HCT116 (cell line): Measurements from ENCODE around the gene TOP3B. TPM values are rescaled to one million over a fixed set of nuclear protein-coding genes. Genes with fewer than 3 reads are reported as not detected.

Source experiments
- ATAC-seq: fragments of 200-7000 bp; cut with Tn5 transposase; 2 replicates; pipeline ENCODE4 v1.9.1; 2020; ENCODE audit warnings: mild to moderate bottlenecking, moderate library complexity
- BruUV-seq: library from RNA; stranded (reverse); fragments of 400-500 nt; replicated peaks from 2 replicates; lab custom pipeline; 2021; lab: Mats Ljungman, UMichigan
- CTCF ChIA-PET: fragments of 300-600 bp; sonication (Branson Sonifier 250); formaldehyde crosslinking; loops from one replicate; lab custom pipeline; 2021; ENCODE audit warnings: antibody characterized with exemption; lab: Charles Lee
- POLR2A ChIA-PET: fragments of 300-600, 350-600 bp; sonication (Branson Sonifier 250); formaldehyde crosslinking; loops from one replicate; lab custom pipeline; 2021; ENCODE audit warnings: antibody characterized with exemption; lab: Charles Lee
- RAD21 ChIA-PET, 2 experiments: fragments of 300-600 bp; sonication (Branson Sonifier 250); formaldehyde crosslinking; loops; one replicate each; lab custom pipeline; 2023; ENCODE audit warnings: low total read pairs in 2 of 2; ENCODE audit not compliant: uncharacterized antibody in 2 of 2, unreplicated experiment in 2 of 2, low non-redundant PET in 1 of 2; lab: Charles Lee
- DNase-seq: peaks from one replicate; pipeline ENCODE4 v3.0.0-alpha.2; 2010; ENCODE audit warnings: low read depth, low spot score
- H2AFZ ChIP-seq: fragments of 200-600 bp; shearing (Covaris generic), sonication (generic); 2 replicates; pipeline ENCODE4 v1.6.1; 2017; ENCODE audit warnings: low read depth, mixed run types, mixed read lengths, antibody characterized with exemption, low read length; ENCODE audit not compliant: poor library complexity, severe bottlenecking
- H3K27ac ChIP-seq: 2 replicates; pipeline ENCODE4 v1.5.1; 2012; ENCODE audit warnings: low read depth, low read length
- H3K27me3 ChIP-seq: fragments of 200-600 bp; sonication (generic); 2 replicates; pipeline ENCODE4 v1.6.1; 2016; ENCODE audit warnings: mixed run types, low read length, mixed read lengths; ENCODE audit not compliant: insufficient read depth
- H3K36me3 ChIP-seq, 2 experiments: fragments of 200-500 bp in 1 of 2; fragments of 200-600 bp in 1 of 2; sonication (Bioruptor generic) in 1 of 2; sonication (generic) in 1 of 2; 2 replicates each; pipeline versions ENCODE4 v1.5.1 to v1.6.1; 2014 to 2016; ENCODE audit warnings: low read length in 2 of 2, inconsistent platforms in 1 of 2, mixed read lengths in 1 of 2, mixed run types in 1 of 2; ENCODE audit not compliant: insufficient read depth in 2 of 2, control insufficient read depth in 1 of 2
- H3K4me1 ChIP-seq, 2 experiments: fragments of 200-600 bp in 1 of 2; sonication (generic) in 1 of 2; 2 replicates each; pipeline versions ENCODE4 v1.5.1 to v1.6.1; 2012 to 2017; ENCODE audit warnings: low read length in 2 of 2, inconsistent platforms in 1 of 2, mild to moderate bottlenecking in 1 of 2, mixed read lengths in 1 of 2, mixed run types in 1 of 2, moderate library complexity in 1 of 2; ENCODE audit not compliant: insufficient read depth in 2 of 2, control insufficient read depth in 1 of 2
- H3K4me2 ChIP-seq: fragments of 200-600 bp; sonication (generic); 2 replicates; pipeline ENCODE4 v1.6.1; 2017; ENCODE audit warnings: mixed run types, low read length, mixed read lengths
- H3K4me3 ChIP-seq, 2 experiments: fragments of 200-600 bp in 1 of 2; sonication (generic) in 1 of 2; replicated peaks in 1 of 2; 2 replicates each; pipeline ENCODE4 v1.5.1; 2011 to 2016; ENCODE audit warnings: low read length in 2 of 2, control low read depth in 1 of 2, low read depth in 1 of 2, mild to moderate bottlenecking in 1 of 2, mixed read lengths in 1 of 2, mixed run types in 1 of 2
- H3K79me2 ChIP-seq: fragments of 200-600 bp; sonication (generic); 2 replicates; pipeline ENCODE4 v1.6.1; 2017; ENCODE audit warnings: mild to moderate bottlenecking, mixed run types, low read length, moderate library complexity, mixed read lengths; ENCODE audit not compliant: insufficient read depth
- H3K9ac ChIP-seq: fragments of 200-600 bp; sonication (generic); 2 replicates; pipeline ENCODE4 v1.6.1; 2016; ENCODE audit warnings: low read length, mixed read lengths
- H3K9me2 ChIP-seq: fragments of 200-600 bp; sonication (generic), shearing (Covaris generic); 2 replicates; pipeline ENCODE4 v1.6.1; 2017; ENCODE audit warnings: mixed run types, mild to moderate bottlenecking, moderate library complexity; ENCODE audit not compliant: insufficient read depth
- H3K9me3 ChIP-seq, 2 experiments: fragments of 200-500 bp in 1 of 2; fragments of 200-600 bp in 1 of 2; sonication (Bioruptor generic) in 1 of 2; sonication (generic) in 1 of 2; 2 replicates each; pipeline ENCODE4 v1.6.1; 2014 to 2017; ENCODE audit warnings: low read length in 2 of 2, mixed read lengths in 2 of 2, inconsistent platforms in 1 of 2, low read depth in 1 of 2, mild to moderate bottlenecking in 1 of 2, mixed run types in 1 of 2, moderate library complexity in 1 of 2; ENCODE audit not compliant: control insufficient read depth in 1 of 2, insufficient read depth in 1 of 2
- H4K20me1 ChIP-seq: fragments of 200-600 bp; sonication (generic), shearing (Covaris generic); 2 replicates; pipeline ENCODE4 v1.6.1; 2017; ENCODE audit warnings: mixed run types, mild to moderate bottlenecking, moderate library complexity; ENCODE audit not compliant: insufficient read depth
- CBX3 ChIP-seq: IDR thresholded peaks from 2 replicates; pipeline ENCODE4 v1.6.1; 2012; ENCODE audit warnings: low read depth
- ELF1 ChIP-seq: IDR thresholded peaks from 2 replicates; pipeline ENCODE4 v1.6.1; 2012; ENCODE audit warnings: low read depth, borderline replicate concordance
- EZH2 ChIP-seq: fragments of 200-600 bp; sonication (generic); IDR thresholded peaks from 2 replicates; pipeline ENCODE4 v1.6.1; 2017; ENCODE audit warnings: antibody characterized with exemption, mixed run types
- EZH2phosphoT487 ChIP-seq: fragments of 200-600 bp; IDR thresholded peaks from 2 replicates; pipeline ENCODE4 v1.6.1; 2018; ENCODE audit warnings: antibody characterized with exemption, borderline replicate concordance
- FOSL1 ChIP-seq: IDR thresholded peaks from 2 replicates; pipeline ENCODE4 v1.6.1; 2012; ENCODE audit warnings: low read depth
- JUND ChIP-seq: IDR thresholded peaks from 2 replicates; pipeline ENCODE4 v1.6.1; 2012
- POLR2A ChIP-seq: IDR thresholded peaks from 2 replicates; pipeline ENCODE4 v1.7.0; 2011; ENCODE audit warnings: borderline replicate concordance; ENCODE audit not compliant: insufficient read depth, insufficient read length; ENCODE audit errors: extremely low read depth
- POLR2AphosphoS5 ChIP-seq: IDR thresholded peaks from 2 replicates; pipeline ENCODE4 v1.6.1; 2011; ENCODE audit warnings: mild to moderate bottlenecking, low read depth, low read length, moderate library complexity
- RAD21 ChIP-seq: IDR thresholded peaks from 2 replicates; pipeline ENCODE4 v1.6.1; 2012; ENCODE audit warnings: low read depth, mild to moderate bottlenecking
- SIN3A ChIP-seq: IDR thresholded peaks from 2 replicates; pipeline ENCODE4 v1.6.1; 2012; ENCODE audit warnings: low read depth
- SP1 ChIP-seq: IDR thresholded peaks from 2 replicates; pipeline ENCODE4 v1.6.1; 2012; ENCODE audit warnings: low read depth
- SRF ChIP-seq: IDR thresholded peaks from 2 replicates; pipeline ENCODE4 v1.6.1; 2012; ENCODE audit warnings: low read depth
- TCF7L2 ChIP-seq: IDR thresholded peaks from 2 replicates; pipeline ENCODE4 v1.7.0; 2011; ENCODE audit warnings: borderline replicate concordance, inconsistent platforms; ENCODE audit not compliant: insufficient read depth, insufficient read length; ENCODE audit errors: extremely low read depth
- YY1 ChIP-seq: IDR thresholded peaks from 2 replicates; pipeline ENCODE4 v1.6.1; 2011; ENCODE audit warnings: low read length, low read depth, moderate library complexity, mild to moderate bottlenecking; ENCODE audit not compliant: insufficient replicate concordance; ENCODE audit errors: extremely low read depth
- ZFX ChIP-seq: fragments of 450-650 bp; IDR thresholded peaks from 2 replicates; pipeline ENCODE4 v1.6.1; 2017
- ZNF274 ChIP-seq: fragments of 200-500 bp; sonication (Bioruptor generic); IDR thresholded peaks from 2 replicates; pipeline ENCODE4 v1.6.1; 2014; ENCODE audit warnings: mild to moderate bottlenecking, low read depth, low read length, inconsistent platforms
- intact Hi-C: fragments of 100-400 bp; cut with micrococcal nuclease; formaldehyde crosslinking; loops from 2 replicates; pipeline ENCODE4 v1.10.0; 2022
- total RNA-seq: library from RNA; stranded (reverse); gene quantifications from one replicate; pipeline ENCODE4 v1.2.1, GENCODE V29; 2021; ENCODE audit not compliant: unreplicated experiment
- TF ChIP-seq, protein P1 (sequence below), 3 experiments: fragments of 200-600 bp in 1 of 3; sonication (generic) in 1 of 3; IDR thresholded peaks in 2 of 3; conservative IDR thresholded peaks in 1 of 3; 2 replicates each; pipeline ENCODE4 v1.5.1; 2012 to 2017; ENCODE audit warnings: low read depth in 2 of 3, low read length in 2 of 3, antibody characterized with exemption in 1 of 3, borderline replicate concordance in 1 of 3, control low read depth in 1 of 3, mild to moderate bottlenecking in 1 of 3, mixed read lengths in 1 of 3, mixed run types in 1 of 3, moderate library complexity in 1 of 3; ENCODE audit not compliant: insufficient read depth in 1 of 3
- TF ChIP-seq, protein P2 (sequence below): IDR thresholded peaks from 2 replicates; pipeline ENCODE4 v1.6.1; 2012
- TF ChIP-seq, protein P3 (sequence below): IDR thresholded peaks from 2 replicates; pipeline ENCODE4 v1.6.1; 2011; ENCODE audit warnings: mild to moderate bottlenecking, low read length, moderate library complexity; ENCODE audit not compliant: insufficient replicate concordance; ENCODE audit errors: extremely low read depth
- TF ChIP-seq, protein P4 (sequence below): IDR thresholded peaks from 2 replicates; pipeline ENCODE4 v1.6.1; 2012

Gene TOP3B
- total RNA-seq, 1 experiment from 2014 or later, result 50.1 TPM

DNA sequence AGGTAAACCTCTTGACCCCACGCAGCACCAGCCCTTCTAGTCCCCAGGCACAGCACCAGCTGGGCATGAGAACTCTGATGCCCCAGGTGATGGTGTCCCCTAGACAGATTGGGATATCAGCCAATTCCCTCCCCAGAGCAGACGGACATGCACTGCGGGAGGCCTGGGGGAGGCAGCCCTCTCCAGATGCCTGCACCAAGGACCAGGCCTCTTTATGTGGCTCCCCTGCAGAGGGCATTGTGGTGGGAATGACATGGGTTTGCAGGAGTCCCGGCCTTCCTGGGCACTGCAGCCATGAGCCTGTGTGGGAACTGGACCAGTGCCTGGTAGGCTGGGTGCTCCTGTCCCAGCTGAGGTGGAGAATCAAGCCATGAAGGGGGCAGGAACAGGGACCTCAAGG lies 55.9 kb downstream of the TOP3B start:
- Histone ChIP-seq H3K9ac (no peak overlapping the region), H4K20me1 (no peaks in the 10 kb centered on the region), H3K4me2 (no peak overlapping the region), H3K9me2 (no peaks in the 10 kb centered on the region), H2AFZ (no peak overlapping the region), H3K79me2 (no peaks in the 10 kb centered on the region), H3K4me1 (no peaks in the 10 kb centered on the region), H3K27me3 (no peaks in the 10 kb centered on the region), H3K36me3 (peaks cover 5 to 11% of the 10 kb centered on the region in 2 experiments; a peak in 3 of 4 replicates), H3K27ac (no peak overlapping the region), H3K4me3 (no peak overlapping the region), H3K9me3 (no peaks in the 10 kb centered on the region)
- intact Hi-C loops, result no loop called here
- ChIA-PET RAD21 (no interaction called here), POLR2A (no interaction called here), CTCF (interaction anchor here (1.2 kb wide), 1 partner anchor 11 kb away, joined by 6 read pairs; no protein-coding TSS in a partner anchor)
- no peak for DNase-seq
- ATAC-seq, result no peak
- TF ChIP-seq, protein P1, sequence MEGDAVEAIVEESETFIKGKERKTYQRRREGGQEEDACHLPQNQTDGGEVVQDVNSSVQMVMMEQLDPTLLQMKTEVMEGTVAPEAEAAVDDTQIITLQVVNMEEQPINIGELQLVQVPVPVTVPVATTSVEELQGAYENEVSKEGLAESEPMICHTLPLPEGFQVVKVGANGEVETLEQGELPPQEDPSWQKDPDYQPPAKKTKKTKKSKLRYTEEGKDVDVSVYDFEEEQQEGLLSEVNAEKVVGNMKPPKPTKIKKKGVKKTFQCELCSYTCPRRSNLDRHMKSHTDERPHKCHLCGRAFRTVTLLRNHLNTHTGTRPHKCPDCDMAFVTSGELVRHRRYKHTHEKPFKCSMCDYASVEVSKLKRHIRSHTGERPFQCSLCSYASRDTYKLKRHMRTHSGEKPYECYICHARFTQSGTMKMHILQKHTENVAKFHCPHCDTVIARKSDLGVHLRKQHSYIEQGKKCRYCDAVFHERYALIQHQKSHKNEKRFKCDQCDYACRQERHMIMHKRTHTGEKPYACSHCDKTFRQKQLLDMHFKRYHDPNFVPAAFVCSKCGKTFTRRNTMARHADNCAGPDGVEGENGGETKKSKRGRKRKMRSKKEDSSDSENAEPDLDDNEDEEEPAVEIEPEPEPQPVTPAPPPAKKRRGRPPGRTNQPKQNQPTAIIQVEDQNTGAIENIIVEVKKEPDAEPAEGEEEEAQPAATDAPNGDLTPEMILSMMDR (IDR thresholded peaks at IDR 0.05 in 2 of 3, conservative IDR thresholded peaks at IDR 0.05 in 1 of 3; ENCODE audit: borderline replicate concordance in 1 of 3, insufficient read depth in 1 of 3, low read depth in 2 of 3, low read length in 2 of 3), result no peak
- TF ChIP-seq SRF (no peak), CBX3 (no peak), JUND (no peak), EZH2 (no peak), TCF7L2 (no peak), YY1 (no peak), SP1 (no peak), RAD21 (no peak), POLR2A (no peak), POLR2AphosphoS5 (no peak), ELF1 (no peak), ZFX (no peak), FOSL1 (no peak), EZH2phosphoT487 (no peak), ZNF274 (no peak), SIN3A (no peak)
- TF ChIP-seq, protein P2, sequence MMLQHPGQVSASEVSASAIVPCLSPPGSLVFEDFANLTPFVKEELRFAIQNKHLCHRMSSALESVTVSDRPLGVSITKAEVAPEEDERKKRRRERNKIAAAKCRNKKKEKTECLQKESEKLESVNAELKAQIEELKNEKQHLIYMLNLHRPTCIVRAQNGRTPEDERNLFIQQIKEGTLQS, result no peak
- TF ChIP-seq, protein P3, sequence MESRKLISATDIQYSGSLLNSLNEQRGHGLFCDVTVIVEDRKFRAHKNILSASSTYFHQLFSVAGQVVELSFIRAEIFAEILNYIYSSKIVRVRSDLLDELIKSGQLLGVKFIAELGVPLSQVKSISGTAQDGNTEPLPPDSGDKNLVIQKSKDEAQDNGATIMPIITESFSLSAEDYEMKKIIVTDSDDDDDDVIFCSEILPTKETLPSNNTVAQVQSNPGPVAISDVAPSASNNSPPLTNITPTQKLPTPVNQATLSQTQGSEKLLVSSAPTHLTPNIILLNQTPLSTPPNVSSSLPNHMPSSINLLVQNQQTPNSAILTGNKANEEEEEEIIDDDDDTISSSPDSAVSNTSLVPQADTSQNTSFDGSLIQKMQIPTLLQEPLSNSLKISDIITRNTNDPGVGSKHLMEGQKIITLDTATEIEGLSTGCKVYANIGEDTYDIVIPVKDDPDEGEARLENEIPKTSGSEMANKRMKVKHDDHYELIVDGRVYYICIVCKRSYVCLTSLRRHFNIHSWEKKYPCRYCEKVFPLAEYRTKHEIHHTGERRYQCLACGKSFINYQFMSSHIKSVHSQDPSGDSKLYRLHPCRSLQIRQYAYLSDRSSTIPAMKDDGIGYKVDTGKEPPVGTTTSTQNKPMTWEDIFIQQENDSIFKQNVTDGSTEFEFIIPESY, result no peak
- TF ChIP-seq, protein P4, sequence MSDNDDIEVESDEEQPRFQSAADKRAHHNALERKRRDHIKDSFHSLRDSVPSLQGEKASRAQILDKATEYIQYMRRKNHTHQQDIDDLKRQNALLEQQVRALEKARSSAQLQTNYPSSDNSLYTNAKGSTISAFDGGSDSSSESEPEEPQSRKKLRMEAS, result no peak
- BruUV-seq, result no TSS peak
